ENCODE results near the gene KBTBD12.

KBTBD12 gene

GRCh38 chr3:127986803-127987202 lies 71.8 kb downstream of the KBTBD12 start:
- no peak for DNase-seq

GRCh38 chr3:127987309-127987995 lies 72.4 kb downstream of the KBTBD12 start:
- no peak for DNase-seq

GRCh38 chr3:127988770-127989557 lies 73.9 kb downstream of the KBTBD12 start:
- DNase-seq = no peak

GRCh38 chr3:127990051-127990450 lies 75.0 kb downstream of the KBTBD12 start:
- DNase-seq = no peak

GRCh38 chr3:127990461-127990860 lies 75.4 kb downstream of the KBTBD12 start:
- no peak for DNase-seq

- no peak for DNase-seq
These were observed 76.2 kb downstream of the KBTBD12 start for GRCh38 chr3:127991251-127991650.

GRCh38 chr3:127991681-127992080 lies 76.6 kb downstream of the KBTBD12 start:
- no peak for DNase-seq

GRCh38 chr3:127992127-127992526 lies 77.1 kb downstream of the KBTBD12 start:
- no peak for DNase-seq

GRCh38 chr3:127994011-127994410 lies 79.0 kb downstream of the KBTBD12 start:
- DNase-seq = no peak

- no peak for DNase-seq
These were observed 82.0 kb downstream of the KBTBD12 start for GRCh38 chr3:127997016-127997415.

GRCh38 chr3:127997961-127998360 lies 82.9 kb downstream of the KBTBD12 start:
- no peak for DNase-seq

GRCh38 chr3:127998596-127998995 lies 83.6 kb downstream of the KBTBD12 start:
- no peak for DNase-seq

- DNase-seq = no peak
These were observed 84.6 kb downstream of the KBTBD12 start for GRCh38 chr3:127999509-128000106.

- DNase-seq = no peak
These were observed 86.5 kb downstream of the KBTBD12 start for GRCh38 chr3:128001576-128001975.

- DNase-seq = no peak
These were observed 89.6 kb downstream of the KBTBD12 start for GRCh38 chr3:128004661-128005060.

GRCh38 chr3:128006061-128007032 lies 91.3 kb downstream of the KBTBD12 start:
- no peak for DNase-seq

GRCh38 chr3:128007033-128007424 lies 92.0 kb downstream of the KBTBD12 start:
- DNase-seq = no peak

GRCh38 chr3:128009952-128010846 lies 95.2 kb downstream of the KBTBD12 start:
- no peak for DNase-seq

GRCh38 chr3:128011140-128011539 lies 96.1 kb downstream of the KBTBD12 start:
- DNase-seq = no peak

GRCh38 chr3:128012050-128012449 lies 97.0 kb downstream of the KBTBD12 start:
- DNase-seq = no peak

GRCh38 chr3:128014548-128014947 lies 99.5 kb downstream of the KBTBD12 start:
- no peak for DNase-seq

- DNase-seq = no peak
These were observed 101.5 kb downstream of the KBTBD12 start for GRCh38 chr3:128016502-128016901.
